AG04449 (cell line): ENCODE data around the gene HOXB5.

ENCODE experiments used
- CTCF ChIA-PET: fragments of 350-600 bp; formaldehyde crosslinking; extraction: SDS; loops from one replicate; lab custom pipeline; 2021; ENCODE audit warnings: antibody characterized with exemption; lab: Yijun Ruan, JAX
- POLR2A ChIA-PET: fragments of 400-600, 350-600 bp; formaldehyde crosslinking; extraction: SDS; loops from one replicate; lab custom pipeline; 2020; ENCODE audit warnings: antibody characterized with exemption, inconsistent platforms; lab: Yijun Ruan, JAX
- DNase-seq: peaks from one replicate; pipeline ENCODE4 v3.0.0-alpha.2; 2010; ENCODE audit warnings: low read depth, low spot score
- H3K4me3 ChIP-seq: 2 replicates; pipeline ENCODE4 v1.5.1; 2011; ENCODE audit warnings: low read depth, mild to moderate bottlenecking, control low read depth, low read length
- CTCF ChIP-seq: IDR thresholded peaks from one replicate; pipeline ENCODE4 v1.5.1; 2011; ENCODE audit warnings: mild to moderate bottlenecking, moderate library complexity, low read length, control low read depth, inconsistent platforms; ENCODE audit not compliant: insufficient read depth; ENCODE audit errors: missing control alignments

The HOXB5 gene

GRCh38 chr17:48629411-48629759 is 35.8 kb upstream of the HOXB5 start:
- DNase-seq: no peak
- POLR2A ChIA-PET: no interaction called here
- TF ChIP-seq CTCF: no peak
- CTCF ChIA-PET: interaction anchor here (1.1 to 1.8 kb wide), 5 partner anchors 8 to 336 kb away, joined by 3 to 8 read pairs (median 4); no protein-coding TSS in a partner anchor
- no peak overlapping the region for H3K4me3 ChIP-seq

- no peak overlapping the region for H3K4me3 ChIP-seq
- no peak for DNase-seq
- no peak for TF ChIP-seq CTCF
- CTCF ChIA-PET: interaction anchor here (1.1 to 1.8 kb wide), 5 partner anchors 8 to 335 kb away, joined by 3 to 8 read pairs (median 4); no protein-coding TSS in a partner anchor
- POLR2A ChIA-PET: no interaction called here
These were observed 35.3 kb upstream of the HOXB5 start for GRCh38 chr17:48628649-48629410.

- DNase-seq: no peak
- POLR2A ChIA-PET: no interaction called here
- no peak for TF ChIP-seq CTCF
- CTCF ChIA-PET: interaction anchor here (1.6 to 2.9 kb wide), 4 partner anchors 8 to 319 kb away, joined by 4 to 22 read pairs (median 10); no protein-coding TSS in a partner anchor
- H3K4me3 ChIP-seq: no peak overlapping the region
These were observed 34.3 kb upstream of the HOXB5 start for GRCh38 chr17:48627623-48628521.

- DNase-seq: no peak
- ChIA-PET CTCF (interaction anchor here (1.5 to 2.9 kb wide), 4 partner anchors 9 to 319 kb away, joined by 3 to 22 read pairs (median 12); no protein-coding TSS in a partner anchor), POLR2A (no interaction called here)
- no peak overlapping the region for H3K4me3 ChIP-seq
- TF ChIP-seq CTCF: no peak
These were observed 33.6 kb upstream of the HOXB5 start for GRCh38 chr17:48627118-48627597.

- DNase-seq: no peak
- H3K4me3 ChIP-seq: peak within 1 kb of the TSS; percentile 51
- no peak for TF ChIP-seq CTCF
- ChIA-PET CTCF (interaction anchor here (0.9 to 2.9 kb wide), 9 partner anchors 8 to 318 kb away, joined by 3 to 22 read pairs (median 4); no protein-coding TSS in a partner anchor), POLR2A (interaction anchor here (1.1 kb wide), 1 partner anchor 39 kb away, joined by 3 read pairs; no protein-coding TSS in a partner anchor)
These were observed 32.9 kb upstream of the HOXB5 start, which contains the start of gene HOXB9 for GRCh38 chr17:48626245-48627117. Gene HOXB9 (minus strand): TSS chr17:48626358. CDS start chr17:48626269, 89 bp downstream.
